GM19395 (cell line): Measurements from ENCODE around the gene CDH22.

Source experiments
- ATAC-seq: cut with Tn5 transposase; IDR thresholded peaks from one replicate; pipeline ENCODE4 v1.9.1; 2021; ENCODE audit warnings: mild to moderate bottlenecking, moderate library complexity; ENCODE audit not compliant: unreplicated experiment

Gene CDH22

DNA sequence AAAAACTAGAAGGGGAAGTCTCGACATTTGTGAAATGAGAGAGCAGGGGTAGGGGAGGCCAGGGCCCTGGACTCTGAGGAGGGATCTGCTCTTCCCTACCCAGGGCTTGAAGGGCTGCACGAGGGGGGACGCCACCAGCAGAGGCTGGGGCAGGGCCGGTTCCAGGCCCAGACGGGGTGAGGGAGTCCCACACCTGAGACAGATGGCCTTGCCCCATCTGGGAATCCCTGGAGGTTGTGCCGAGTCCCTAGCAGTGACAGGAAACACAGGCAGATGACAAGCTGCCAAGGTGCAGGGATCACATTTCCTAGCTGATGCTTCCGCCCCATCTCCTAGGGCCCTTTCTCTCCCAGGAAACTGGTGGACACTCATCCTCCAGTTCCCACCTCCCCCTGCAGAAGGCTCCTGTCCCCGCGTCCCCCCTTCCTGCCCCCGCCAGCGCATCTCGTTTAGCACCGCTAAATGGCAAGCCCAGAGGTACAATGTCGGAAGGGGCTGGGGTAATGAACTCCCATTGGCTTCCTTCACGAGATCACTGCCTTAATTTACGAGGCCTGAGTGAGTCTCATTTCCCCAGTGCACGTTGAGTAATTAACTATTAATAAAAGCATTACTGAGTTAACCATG, 35.2 kb upstream of the CDH22 start:
- no peak for ATAC-seq

DNA sequence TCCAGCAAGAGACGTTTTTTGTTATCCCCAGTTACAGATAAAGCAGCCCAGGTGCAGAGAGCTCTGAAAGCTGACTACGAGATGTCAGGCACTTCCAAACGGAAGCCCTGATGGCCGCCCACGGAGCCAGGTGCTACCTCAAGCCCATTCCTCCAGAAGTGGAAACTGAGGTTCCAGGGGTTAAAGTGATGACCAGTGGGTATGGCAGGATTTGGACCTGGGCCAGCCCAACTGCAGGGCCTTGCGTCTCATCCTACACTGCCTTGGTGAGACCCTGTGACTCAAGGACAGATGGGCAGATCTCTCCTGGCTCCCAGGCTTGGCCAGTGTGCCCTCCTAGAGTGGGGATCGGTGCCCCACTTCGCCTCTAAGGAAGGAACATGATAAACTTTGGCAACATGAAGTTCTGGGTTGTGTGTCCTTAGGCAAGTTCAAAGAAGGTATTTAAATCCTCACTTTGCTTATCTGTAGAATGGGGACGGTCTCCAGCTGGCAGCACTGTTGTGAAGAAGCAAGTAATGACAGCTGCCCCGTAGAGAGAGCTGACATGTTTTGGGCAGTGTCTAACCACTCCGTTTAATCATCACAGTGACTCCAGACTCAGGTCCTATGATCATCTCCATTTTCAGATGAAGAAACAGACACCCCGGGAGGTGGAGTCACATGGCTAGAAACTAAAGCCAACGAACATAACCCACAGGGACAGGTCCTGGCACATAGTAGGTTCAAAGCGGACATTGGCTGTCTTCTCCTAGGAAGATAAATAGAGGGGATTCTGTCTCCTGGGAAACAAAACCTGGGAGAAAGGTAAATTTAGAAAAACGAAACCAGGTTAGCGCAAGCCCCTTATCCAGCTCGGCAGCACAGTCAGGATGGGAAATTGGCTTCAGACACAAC, 34.4 kb upstream of the CDH22 start:
- ATAC-seq = no peak

DNA sequence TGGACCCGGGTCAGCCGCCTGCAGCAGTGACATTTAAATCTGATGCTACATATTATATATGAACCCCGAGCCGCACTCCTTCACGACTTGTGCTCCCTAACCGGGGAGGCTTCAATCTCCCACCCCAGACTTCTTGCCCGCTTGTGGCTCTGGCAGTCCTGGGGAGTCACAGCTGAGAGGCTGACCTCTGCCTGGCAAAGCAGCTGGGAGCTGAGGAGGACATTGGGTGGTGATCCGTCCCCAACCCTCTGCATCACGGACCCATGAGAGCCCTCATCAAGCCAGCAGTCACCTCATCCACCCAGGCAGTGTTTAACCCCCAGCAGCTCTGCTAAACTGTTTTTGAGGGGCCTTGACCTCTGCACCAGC, 33.7 kb upstream of the CDH22 start:
- ATAC-seq = no peak

DNA sequence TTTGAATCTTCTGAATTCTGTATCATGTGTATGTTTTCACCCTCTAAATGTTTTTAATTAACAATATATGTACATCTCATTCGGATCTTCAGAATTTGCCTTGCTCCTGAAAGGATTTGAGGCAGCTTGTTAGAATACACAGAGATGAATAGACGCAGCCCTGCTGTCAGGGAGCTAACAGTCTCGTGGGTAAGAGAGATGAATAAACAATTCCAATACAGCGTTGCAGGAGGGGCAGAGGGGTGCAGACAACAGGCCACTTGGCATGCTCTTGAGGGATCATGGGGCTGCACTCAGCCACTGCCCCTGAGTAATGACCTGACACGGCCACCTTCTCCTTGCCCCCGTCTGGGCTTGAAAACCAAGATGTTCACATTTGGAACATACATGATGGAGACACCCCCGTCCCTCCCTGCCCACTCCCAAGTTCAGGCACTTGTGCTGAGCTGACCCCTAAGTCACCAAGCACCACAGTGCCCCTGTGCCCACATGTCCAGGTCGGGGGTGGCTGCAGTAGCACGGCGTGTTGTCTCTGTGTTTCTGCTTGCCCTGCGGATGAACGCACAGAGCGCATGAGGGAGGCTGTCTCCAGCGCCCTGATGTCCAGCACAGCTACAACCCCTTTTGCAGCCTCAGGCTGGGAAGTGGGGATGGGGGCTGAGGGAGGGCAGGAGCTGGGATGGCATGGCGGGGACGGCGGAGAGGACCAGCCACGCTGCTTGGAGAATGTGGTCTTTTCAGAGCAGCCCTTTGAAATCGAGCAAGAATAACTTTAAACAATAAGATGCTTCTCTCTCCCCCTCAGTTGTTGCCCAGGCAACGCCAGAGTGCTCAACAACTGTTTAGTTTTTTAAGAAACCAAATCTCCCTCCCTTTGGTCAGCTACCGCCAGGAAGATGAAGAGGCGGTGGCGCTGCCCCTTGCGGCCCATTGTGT, 33.0 kb upstream of the CDH22 start:
- ATAC-seq = no peak

DNA sequence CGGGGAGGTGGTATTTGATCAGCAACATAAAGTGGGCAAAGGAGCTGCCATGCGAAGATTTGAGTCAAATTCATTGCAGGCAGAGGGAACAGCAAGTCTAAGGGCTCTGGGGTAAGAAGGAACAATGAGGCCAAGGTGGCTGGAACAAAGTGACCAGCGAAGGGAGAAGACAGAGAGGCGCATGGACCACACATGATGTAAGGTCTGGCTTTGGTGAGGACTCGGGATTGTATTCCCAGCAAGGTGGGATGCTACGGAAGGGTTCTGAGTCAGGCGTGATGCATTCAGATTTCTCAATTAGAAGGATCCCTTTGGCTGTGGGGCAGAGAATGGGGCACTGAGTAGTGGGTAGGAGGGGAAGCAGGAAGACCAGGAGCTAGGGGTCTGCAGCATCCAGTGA, 30.7 kb upstream of the CDH22 start:
- no peak for ATAC-seq

DNA sequence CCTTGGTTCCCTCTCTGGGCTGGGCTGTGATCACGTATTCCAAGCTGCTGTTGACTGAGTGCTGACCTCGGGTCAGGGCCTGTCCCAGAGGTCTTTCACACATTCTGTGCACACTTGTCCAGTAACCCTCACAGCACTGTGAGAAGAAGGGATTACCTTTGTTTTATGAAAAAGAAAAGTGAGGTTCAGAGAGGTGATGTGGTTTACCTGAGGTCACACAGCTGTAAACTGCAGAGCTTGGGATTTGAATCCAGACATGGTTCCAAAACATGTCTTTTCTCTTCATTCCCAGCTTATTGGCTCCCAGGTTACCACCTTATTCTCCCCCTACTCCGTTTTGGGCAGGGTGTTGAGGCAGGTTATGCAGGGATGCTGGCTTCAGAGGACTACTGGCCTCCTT, 28.4 kb upstream of the CDH22 start:
- ATAC-seq = no peak

DNA sequence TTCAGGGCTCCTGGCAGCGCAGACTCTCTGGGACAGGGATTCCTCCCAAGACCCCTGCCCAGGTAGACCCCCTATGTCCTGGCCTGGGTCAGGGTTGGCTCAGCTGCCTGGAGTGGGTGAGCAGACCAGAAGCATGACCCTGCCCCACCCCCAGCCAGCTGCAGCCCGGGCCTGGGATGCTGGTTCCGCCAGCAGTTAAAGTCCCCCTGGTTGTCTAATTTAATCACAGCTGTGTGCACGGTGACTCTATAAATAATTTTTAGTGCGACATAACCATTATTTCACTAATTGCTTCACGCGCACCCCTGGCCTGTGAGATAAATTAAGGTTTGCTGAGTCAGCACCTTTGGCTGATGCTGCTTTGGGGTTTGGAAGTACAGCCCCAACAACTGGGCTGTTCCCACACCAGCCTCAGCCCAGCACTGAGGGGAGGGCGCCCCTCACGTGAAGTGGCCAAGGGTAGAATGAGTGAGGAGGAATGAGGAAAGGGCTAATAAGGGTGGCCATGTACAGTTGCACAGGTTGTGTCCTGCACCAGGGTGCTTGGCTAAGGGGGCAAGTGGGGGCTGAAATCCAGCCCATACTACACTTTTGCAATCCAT, 26.1 kb upstream of the CDH22 start:
- no peak for ATAC-seq

DNA sequence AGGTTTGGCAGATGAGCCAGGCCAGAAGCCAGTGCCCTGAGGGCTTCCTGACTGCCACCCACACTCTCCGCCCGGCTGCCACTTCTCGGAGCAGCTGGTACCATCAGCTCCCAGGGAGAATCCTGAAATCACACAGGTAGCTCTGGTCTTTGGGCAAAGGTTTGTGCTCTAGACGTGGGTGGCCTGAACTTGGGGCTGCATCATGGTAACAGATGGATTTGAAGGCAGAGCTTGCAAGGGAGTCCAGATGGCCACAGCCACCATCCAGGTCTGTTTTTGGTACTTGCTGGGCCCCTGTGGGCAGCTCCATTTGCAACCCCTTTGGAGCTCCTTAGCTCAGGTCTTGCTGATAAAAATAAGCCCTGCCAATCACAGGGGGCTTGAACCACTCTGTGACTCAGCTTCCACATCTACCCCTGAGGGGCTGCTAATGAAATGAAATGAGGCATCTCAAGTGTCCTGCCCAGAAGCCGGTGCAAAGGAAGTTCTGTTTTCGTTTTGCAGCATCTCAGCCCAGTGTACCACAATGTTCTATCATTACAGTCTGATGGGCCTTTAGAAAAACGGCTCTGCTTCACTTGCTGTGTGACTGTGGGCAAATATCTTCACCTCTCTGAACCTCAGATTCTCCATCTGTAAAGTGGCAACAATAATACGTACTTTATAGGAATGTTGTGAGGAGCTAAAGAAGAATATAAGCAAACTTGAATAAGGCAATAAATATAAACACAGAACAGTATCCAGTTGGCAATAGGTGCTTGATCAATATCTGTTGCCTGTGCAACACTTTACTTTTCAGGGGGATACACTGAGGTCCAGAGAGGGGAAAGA, 25.1 kb upstream of the CDH22 start:
- no peak for ATAC-seq

DNA sequence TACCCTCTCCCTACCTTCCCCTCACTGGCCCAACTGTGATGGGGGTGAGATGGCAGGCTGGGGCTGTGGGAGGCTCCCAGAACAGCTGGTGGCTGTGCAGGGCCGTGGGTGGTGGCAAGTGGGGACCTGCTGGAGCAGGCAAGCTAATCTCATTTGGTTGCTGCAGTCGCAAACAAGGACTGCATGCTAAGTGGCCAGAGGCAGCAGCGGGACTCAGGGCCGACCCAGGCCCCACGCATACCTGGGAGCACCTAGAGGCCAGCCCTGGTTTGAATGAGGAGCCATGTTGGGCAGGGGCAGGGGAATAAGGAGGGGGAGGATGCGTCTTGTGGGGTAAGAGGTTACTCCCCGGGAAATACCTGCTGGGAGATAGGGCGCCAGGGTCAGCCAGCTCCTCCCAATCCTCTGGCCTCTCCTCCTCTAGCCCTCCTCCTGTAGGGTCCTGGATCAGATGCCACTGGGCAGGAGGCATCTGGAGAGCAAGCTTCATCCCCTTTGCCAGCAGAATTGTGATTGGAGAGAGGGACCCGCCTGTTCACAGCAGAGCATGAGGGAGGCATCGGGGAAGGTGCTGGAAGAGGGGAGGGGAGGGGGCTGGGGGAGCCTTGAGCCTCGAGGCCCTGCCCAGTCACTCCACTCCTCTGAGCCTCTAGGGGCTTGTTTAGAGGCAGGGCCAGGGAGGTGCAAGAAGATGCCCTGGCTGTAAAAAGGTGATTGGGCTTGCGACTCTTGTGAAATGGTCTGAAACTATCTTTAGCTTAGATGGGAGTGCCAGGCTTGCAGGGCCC, 24.3 kb upstream of the CDH22 start:
- no peak for ATAC-seq

DNA sequence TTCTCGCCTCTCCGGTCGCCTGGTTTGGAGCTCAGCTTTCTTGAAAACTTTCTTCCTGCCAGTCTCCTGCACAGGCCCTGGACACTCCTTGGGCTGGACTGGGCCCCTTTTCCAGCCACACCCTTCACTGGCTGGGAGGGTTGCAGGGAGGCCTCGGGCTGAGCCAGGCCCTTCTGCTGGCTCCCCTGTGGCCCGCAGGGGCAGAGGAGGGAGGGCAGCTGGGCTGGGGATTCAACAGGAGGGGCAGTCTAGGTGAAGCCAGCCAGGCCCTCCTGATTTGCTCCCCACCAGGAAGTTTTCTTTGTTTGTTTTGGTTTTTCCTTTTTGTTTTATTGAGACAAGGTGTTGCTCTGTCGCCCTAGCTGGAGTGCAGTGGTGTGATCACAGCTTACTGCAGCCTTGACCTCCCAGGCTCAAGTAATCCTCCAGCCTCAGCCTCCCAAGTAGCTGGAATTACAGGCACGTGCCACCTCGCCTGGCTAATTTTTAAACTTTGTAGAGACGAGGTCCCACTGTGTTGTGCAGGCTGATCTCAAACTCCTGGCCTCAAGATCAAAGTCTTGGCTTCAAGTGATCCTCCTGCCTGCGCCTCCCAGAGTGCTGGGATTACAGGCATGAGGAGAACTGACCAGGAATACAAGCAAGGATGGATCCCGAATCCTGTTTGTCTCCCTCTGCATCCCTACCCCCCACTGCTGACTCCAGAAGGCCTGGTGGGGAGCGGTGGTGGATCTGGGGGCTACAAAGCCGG, 23.5 kb upstream of the CDH22 start:
- ATAC-seq = no peak

DNA sequence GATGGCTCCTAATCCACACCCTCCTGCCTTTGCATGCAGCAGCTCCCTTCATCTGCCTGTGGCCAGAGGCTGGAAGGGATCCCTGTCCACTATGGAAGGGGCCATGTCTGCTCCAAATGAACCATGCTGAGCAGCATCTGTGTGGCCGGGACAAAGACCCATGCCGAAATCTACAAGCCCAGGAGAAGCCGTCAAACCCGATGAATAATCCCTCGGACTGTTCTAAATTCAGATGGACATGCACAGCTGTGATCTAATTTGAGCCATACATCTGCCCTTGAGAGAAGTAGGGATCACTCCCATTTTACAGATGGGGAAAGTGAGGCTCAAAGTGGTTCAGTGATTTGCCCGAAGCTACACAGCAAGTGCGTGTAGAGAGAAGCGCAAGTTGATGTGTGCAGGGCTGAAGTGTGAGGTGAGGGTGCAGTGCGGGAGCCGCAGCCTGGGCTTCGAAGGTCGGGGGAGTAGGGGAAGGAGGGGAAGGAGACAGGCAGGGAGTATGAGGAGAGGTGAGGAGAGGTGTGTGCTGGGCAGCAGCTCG, 22.6 kb upstream of the CDH22 start:
- ATAC-seq = no peak

DNA sequence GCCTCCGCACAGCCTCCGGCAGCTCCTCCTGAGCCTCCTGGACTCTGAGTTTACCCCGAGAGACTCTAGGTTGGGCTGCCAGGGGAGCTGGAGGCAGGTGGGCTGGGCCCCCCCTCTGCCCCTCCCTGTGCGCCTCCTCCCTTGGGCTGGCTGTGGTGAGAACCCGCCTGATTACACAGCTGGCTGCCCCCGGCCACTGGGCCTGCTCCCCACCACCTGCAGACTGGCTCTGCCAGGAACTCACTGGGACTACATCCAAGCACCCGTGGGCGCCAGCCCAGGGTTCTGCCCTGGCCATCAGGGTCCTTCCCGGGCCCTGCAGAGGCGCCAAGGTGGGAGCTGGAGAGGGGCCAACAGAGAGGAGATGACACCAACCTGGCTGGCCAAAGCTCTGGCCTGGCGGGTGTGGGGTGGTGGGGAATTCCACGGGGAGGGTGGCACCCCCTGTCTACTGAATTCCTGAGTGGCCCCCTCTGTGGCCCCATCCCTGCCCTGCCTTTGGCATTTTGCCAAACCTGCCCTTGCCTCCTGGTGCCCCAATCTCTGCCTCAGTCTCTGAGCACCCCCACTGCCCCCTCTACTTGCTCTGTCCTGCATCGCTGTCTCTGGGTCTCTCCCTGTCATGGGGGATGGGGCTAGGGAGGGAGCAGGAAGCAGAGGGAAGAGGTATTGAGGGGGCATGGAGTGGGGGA, 21.9 kb upstream of the CDH22 start:
- ATAC-seq = no peak

DNA sequence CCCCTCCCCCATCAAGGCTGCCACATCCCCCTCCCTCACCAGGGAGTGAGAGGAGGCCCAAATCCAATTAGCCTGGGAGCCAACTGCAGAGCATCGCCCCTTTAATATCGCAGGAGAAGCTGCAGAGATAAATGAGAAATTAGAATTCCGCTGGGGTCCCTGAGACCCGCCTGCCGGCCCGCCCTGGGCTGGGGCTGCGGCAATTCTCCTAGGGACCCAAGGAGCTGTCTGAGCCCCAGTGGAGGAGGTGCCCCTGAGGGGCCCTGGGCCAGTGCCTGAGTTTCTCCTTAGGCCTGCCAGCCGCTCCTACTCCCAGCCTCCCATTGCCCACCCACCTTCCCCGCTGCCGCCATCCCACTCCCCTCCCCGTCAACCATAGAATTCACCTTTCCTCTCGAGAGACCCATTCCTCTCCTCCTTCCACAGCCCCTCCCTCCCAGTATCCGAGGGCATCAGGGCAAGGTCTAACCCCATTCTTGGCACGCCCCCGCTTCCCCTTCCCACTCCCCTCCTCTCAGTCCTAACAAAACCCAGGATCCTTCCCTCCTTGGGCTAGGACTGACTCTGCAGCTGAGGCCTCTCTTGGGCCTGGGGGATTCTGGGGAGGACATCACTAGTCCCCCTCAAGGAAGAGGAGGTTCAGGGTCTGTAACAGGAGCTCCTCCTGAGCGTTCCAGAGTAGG, 20.0 kb upstream of the CDH22 start:
- ATAC-seq = no peak

DNA sequence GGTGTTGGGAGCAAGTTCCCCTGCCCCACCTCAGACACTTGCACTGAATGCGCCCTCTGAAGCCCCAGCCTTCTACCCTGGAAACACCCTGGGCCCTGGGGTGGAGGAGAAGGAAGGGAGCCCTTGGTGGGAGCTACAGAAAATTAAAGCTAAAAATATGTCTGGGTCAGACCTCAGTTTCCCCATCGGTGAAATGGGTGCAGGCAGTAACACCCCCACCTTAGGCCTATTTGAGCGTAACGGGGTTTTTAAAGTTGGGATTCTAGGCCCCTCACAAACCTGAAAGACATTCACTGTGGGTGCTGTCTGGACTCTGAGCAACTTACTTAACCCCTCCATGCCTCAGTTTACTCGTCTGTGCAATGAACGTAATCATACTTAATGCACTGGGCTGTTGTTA, 19.3 kb upstream of the CDH22 start:
- no peak for ATAC-seq

DNA sequence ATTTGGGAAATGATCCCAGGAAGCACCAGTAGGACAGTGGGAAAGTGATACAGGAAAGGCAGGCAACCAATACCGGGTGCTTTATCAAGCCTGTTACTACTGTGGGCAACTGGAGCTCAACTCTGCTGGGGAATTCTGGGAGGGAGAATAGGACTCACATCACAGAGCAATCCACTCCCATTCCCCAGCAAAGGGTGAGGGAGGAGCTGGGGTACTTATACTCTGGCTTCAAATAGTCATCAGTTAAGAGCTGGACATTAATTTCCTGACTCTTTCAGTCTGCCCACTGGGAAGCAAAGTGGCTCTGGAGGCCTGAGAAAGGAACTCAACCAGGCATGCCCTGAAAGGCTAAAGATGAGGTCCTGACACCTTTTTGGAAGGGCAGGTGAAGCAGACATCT, 17.5 kb upstream of the CDH22 start:
- ATAC-seq = no peak

DNA sequence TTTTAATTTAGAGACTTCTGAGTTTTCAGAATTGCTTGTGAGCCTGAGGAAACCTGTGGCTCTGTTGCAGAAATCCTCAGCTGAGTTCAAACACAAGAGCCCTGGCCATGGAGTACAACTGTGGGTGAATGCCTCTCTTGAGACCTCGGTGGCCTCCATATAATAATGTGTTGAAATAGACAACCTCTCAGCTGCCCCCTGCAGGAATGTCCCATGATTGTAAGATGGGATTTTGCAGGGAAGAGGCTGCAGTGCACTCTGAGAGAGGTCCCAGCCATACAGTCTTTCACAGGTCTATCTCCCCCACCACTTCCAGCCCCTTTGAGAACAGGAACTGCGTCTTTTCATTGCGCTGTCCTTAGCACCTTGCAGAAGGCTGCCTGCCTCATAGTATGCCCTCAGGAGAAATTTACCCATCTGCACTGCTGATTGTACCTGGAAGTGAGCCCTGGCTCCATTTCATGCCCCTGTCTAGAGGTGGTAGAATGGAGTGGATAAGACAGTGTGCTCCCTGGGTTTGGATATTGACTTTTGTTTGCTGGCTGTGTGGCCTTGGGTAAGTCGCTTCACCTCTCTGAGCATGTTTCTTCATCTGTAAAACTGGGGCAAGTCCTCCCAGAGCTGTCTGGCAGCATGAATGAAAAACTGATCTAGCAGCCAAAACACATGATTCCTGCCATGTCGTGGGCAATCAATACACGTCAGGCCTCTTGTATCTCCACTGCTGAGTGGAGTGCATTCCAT, 16.8 kb upstream of the CDH22 start:
- no peak for ATAC-seq

DNA sequence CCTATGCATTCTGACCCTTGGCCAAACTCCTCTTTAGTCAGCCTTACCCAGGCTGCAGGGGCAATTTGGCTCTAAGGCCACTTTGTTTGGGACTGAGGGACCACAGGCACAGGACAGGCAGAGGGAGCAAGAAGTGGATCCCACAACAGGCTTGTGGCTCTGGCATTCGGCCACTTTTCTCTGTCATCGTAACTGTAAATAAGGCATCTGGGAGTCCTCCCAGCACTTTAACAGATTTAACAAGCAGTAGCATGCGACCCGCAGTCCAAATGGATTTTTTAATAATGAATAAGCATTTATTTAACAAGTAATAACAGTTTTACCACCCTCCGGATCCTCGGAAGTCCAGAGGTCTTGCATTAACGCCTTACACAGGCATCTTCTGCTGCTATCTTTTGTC, 16.1 kb upstream of the CDH22 start:
- ATAC-seq = no peak
